SIG-M5 treated with dmso at 0.1 percent for 504 hours (cell line): ENCODE measurements around the gene TMEM86A.

ENCODE experiments used
- DNase-seq: peaks from one replicate; lab custom pipeline; 2025; ENCODE audit not compliant: unreplicated experiment; lab: John Stamatoyannopoulos, UW

TMEM86A gene

GRCh38 chr11:18699848-18700261, 1.3 kb downstream of the TMEM86A start:
- peak; percentile 24 for DNase-seq

GRCh38 chr11:18700375-18700774, 1.8 kb downstream of the TMEM86A start:
- DNase-seq = no peak

GRCh38 chr11:18700872-18701271, 2.3 kb downstream of the TMEM86A start:
- no peak for DNase-seq

- no peak for DNase-seq
These were observed 3.1 kb downstream of the TMEM86A start for GRCh38 chr11:18701614-18702216.

- no peak for DNase-seq
These were observed 4.6 kb downstream of the TMEM86A start for GRCh38 chr11:18703001-18703763.

- no peak for DNase-seq
These were observed 5.6 kb downstream of the TMEM86A start for GRCh38 chr11:18704045-18704645.

- no peak for DNase-seq
These were observed 6.1 kb downstream of the TMEM86A start for GRCh38 chr11:18704698-18705097.

- DNase-seq = no peak
These were observed 7.2 kb downstream of the TMEM86A start for GRCh38 chr11:18705651-18706281.

- no peak for DNase-seq
These were observed 8.0 kb downstream of the TMEM86A start for GRCh38 chr11:18706330-18707243.

GRCh38 chr11:18707811-18708340, 9.3 kb downstream of the TMEM86A start:
- DNase-seq = peak; percentile 27

- no peak for DNase-seq
These were observed 10.8 kb downstream of the TMEM86A start for GRCh38 chr11:18709414-18709813.

- no peak for DNase-seq
These were observed 12.0 kb downstream of the TMEM86A start for GRCh38 chr11:18710545-18710944.

- DNase-seq = no peak
These were observed 15.3 kb downstream of the TMEM86A start for GRCh38 chr11:18713646-18714442.

GRCh38 chr11:18714443-18714780, 15.8 kb downstream of the TMEM86A start:
- DNase-seq = no peak

GRCh38 chr11:18715476-18715875, 16.9 kb downstream of the TMEM86A start:
- DNase-seq = no peak

- no peak for DNase-seq
These were observed 21.7 kb downstream of the TMEM86A start for GRCh38 chr11:18720091-18720807.

GRCh38 chr11:18720808-18721560, 22.4 kb downstream of the TMEM86A start:
- peak; percentile 37 for DNase-seq

- peak; percentile 65 for DNase-seq
These were observed 23.1 kb downstream of the TMEM86A start for GRCh38 chr11:18721561-18722292.
